Stomach smooth muscle (tissue), 2 donors: ENCODE measurements around the gene ERC2.

Experiments
- H3K27ac ChIP-seq: one replicate; pipeline ENCODE4 v1.7.0; 2013; ENCODE audit warnings: mild to moderate bottlenecking, low read length, inconsistent platforms
- H3K27me3 ChIP-seq, 2 donors: one replicate each; pipeline ENCODE4 v1.7.0; 2013; ENCODE audit warnings: low read length in 2 of 2; ENCODE audit not compliant: insufficient read depth in 2 of 2, control insufficient read depth in 1 of 2
- H3K36me3 ChIP-seq, 2 donors: one replicate each; pipeline ENCODE4 v1.7.0; 2013; ENCODE audit warnings: low read length in 2 of 2; ENCODE audit not compliant: control insufficient read depth in 2 of 2, insufficient read depth in 2 of 2
- H3K4me1 ChIP-seq: one replicate; pipeline ENCODE4 v1.7.0; 2013; ENCODE audit warnings: low read length; ENCODE audit not compliant: control insufficient read depth, insufficient read depth
- H3K4me3 ChIP-seq, 2 donors: one replicate each; pipeline ENCODE4 v1.7.0; 2013; ENCODE audit warnings: low read length in 2 of 2
- H3K9ac ChIP-seq, 2 donors: one replicate each; pipeline ENCODE4 v1.7.0; 2013; ENCODE audit warnings: low read length in 2 of 2, mild to moderate bottlenecking in 1 of 2
- H3K9me3 ChIP-seq, 2 donors: one replicate each; pipeline ENCODE4 v1.7.0; 2013; ENCODE audit warnings: low read length in 2 of 2; ENCODE audit not compliant: control insufficient read depth in 2 of 2
- donor health status: healthy.
- donor health status: Pancreatic carcinoma.

Gene ERC2

DNA sequence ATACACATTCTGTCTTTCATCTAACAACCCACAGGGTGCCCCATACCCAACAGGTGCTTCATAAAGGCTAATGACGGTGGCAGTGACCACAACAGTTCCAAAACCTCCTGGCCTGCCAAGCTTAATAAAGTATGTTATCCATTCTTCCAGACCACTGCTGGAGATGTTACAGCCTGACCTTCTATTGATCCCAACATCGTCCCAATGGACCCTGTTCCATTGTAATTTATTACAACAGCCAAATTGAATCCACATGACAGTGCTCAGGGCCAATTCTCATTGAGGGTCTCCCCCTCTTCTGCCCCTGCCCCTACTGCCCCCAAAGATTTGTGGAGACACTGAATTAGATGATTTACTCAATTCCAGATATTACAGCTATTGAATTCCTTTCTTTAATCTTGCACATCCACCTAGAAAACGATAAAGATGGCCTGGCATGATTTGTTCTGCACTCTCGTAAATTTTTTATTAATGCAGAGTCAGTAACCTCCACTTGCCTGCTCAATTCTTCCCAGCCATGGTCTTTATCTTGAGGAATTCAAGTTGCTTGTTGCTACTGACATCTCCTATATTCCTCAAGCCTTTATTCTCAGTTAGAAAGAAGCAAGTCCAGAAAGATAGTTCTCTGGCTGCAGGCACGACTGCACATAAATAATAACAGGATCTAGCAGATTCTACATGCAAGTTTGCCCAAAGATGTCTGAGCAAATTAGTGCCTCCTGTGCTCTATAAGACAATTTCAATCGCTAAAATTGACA is 407.6 kb downstream of the ERC2 start:
- Histone ChIP-seq H3K4me1 (no peaks in the 10 kb centered on the region), H3K27me3 (no peaks in the 10 kb centered on the region), H3K27ac (no peak overlapping the region), H3K36me3 (no peaks in the 10 kb centered on the region), H3K4me3 (no peak overlapping the region), H3K9ac (no peak overlapping the region), H3K9me3 (peaks cover 2 to 3% of the 10 kb centered on the region in 2 donors)

DNA sequence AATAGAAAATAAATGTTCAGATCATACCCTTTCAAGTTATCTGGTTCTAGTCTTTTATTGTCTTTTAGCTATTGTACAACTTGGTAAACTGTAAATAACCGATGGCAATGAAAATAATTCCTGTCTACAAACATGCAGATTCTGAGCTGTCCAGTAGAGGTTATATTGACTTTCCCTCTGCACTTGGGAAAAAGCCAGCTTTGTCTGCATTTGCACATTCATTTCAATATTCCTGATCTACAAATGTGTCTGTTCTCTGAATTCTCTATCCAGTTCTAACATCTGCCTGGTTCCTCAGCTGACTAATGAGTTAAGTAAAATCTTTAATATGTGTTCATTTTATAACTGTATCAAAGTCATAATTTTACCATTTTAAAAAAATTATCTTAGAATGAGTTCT is 408.5 kb downstream of the ERC2 start:
- Histone ChIP-seq H3K27me3 (no peaks in the 10 kb centered on the region), H3K9ac (no peak overlapping the region), H3K4me3 (no peak overlapping the region), H3K27ac (no peak overlapping the region), H3K9me3 (peaks cover 0 to 2% of the 10 kb centered on the region in 2 donors), H3K4me1 (no peaks in the 10 kb centered on the region), H3K36me3 (no peaks in the 10 kb centered on the region)

DNA sequence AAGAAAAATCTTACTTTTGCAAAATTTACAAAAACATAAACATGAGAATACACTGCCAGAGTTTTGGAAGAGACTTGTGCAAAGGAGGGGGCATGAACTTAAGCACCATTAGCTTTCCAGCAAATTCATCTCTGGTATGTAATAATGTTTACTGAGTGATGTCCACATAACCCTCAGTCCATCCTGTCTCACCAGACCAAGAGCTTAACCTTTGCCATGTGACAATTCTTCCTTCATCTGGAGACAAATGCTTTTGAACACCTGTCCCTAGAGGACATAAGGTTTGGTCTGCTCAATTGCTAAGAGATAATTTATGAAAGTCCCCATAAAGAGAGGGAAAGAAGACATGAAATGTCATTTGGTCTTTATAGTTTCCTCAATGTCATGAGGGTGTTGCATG is 412.3 kb downstream of the ERC2 start:
- H3K27ac ChIP-seq, result no peak overlapping the region
- H3K9ac ChIP-seq, result no peak overlapping the region
- no peaks in the 10 kb centered on the region for H3K36me3 ChIP-seq
- H3K4me1 ChIP-seq, result no peaks in the 10 kb centered on the region
- H3K9me3 ChIP-seq, result no peaks in the 10 kb centered on the region
- no peak overlapping the region for H3K4me3 ChIP-seq
- no peaks in the 10 kb centered on the region for H3K27me3 ChIP-seq

DNA sequence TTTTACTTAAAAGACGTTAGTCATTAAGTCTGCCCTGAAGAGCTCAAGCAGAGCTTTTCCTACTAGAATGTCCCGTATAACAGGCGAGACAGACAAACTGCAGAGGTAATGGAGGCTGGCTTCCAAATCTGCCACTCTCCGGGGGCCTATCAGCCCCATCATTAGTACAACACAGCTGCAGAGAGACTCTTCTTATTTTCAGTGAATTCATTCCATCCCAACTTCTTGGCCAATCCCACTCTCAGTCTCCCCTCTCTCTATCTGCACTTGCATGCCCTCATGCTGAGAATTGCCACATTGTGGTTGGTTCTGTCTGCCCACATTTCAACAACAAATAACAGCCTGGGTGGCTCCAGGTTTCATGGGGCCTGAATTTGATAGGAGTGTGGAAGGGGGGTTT is 412.7 kb downstream of the ERC2 start:
- H3K27me3 ChIP-seq, result no peaks in the 10 kb centered on the region
- no peaks in the 10 kb centered on the region for H3K4me1 ChIP-seq
- H3K36me3 ChIP-seq, result no peaks in the 10 kb centered on the region
- H3K4me3 ChIP-seq, result no peak overlapping the region
- H3K9me3 ChIP-seq, result no peaks in the 10 kb centered on the region
- no peak overlapping the region for H3K27ac ChIP-seq
- no peak overlapping the region for H3K9ac ChIP-seq

DNA sequence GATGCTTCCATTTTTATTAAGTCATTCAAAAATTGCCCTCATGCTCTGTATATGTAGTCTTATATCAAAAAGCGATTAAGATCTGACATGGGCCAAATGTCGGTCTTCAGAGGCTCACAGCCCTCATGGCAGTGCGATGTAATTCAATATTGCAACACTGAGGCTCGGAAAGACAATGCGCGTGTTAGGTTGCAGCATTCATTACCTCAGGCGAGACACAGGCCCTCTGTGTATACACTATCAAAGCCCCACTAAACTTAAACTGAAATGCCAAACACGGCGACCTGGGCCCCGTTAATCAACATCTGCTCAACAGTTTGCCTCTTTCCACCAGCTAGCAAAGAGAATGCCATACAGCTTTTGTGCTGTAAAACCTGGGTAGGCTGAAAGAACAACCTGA is 413.4 kb downstream of the ERC2 start:
- Histone ChIP-seq H3K27me3 (no peaks in the 10 kb centered on the region), H3K4me3 (no peak overlapping the region), H3K27ac (no peak overlapping the region), H3K9me3 (no peaks in the 10 kb centered on the region), H3K9ac (no peak overlapping the region), H3K4me1 (no peaks in the 10 kb centered on the region), H3K36me3 (no peaks in the 10 kb centered on the region)

DNA sequence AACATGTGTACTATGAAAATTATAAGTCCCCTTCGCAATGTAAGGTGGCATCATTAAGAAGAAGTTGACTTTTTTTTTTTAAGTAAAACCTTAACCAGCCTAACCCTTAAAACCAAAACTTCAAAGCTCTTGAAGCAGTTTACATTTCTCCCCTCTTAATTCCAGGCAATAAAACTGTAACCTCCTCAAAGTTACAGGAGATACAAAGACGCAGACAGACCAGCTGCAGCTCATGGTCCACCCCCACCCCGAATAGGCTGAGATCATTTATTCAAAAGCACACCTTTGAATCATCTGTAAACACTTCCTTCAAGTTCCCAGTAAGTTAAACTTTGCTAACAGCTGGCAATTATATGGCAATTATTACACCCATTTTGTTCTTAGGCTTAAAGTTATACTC is 414.5 kb downstream of the ERC2 start:
- Histone ChIP-seq H3K9me3 (no peaks in the 10 kb centered on the region), H3K4me3 (no peak overlapping the region), H3K27me3 (no peaks in the 10 kb centered on the region), H3K36me3 (no peaks in the 10 kb centered on the region), H3K9ac (no peak overlapping the region), H3K4me1 (no peaks in the 10 kb centered on the region), H3K27ac (no peak overlapping the region)

DNA sequence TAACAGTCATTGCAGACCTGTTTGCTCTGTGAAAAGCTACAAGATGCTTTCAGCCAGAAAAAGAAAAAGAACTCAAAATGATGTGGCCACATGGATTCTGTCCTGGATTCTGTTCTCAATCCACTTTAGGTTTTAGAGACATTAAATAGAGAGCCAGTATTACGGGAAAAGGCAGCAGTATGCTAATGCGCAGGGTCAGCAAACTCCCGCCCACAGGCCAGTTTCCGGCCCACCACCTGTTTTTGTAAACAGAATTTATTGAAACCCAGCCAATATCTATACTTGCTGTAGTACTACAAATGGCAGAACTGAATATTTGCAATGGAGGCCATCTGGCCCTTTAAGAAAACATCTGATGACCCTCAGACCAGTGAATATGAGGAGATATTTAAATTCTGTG is 416.1 kb downstream of the ERC2 start:
- Histone ChIP-seq H3K4me1 (no peaks in the 10 kb centered on the region), H3K27me3 (no peaks in the 10 kb centered on the region), H3K4me3 (no peak overlapping the region), H3K27ac (no peak overlapping the region), H3K9me3 (no peaks in the 10 kb centered on the region), H3K9ac (no peak overlapping the region), H3K36me3 (no peaks in the 10 kb centered on the region)

DNA sequence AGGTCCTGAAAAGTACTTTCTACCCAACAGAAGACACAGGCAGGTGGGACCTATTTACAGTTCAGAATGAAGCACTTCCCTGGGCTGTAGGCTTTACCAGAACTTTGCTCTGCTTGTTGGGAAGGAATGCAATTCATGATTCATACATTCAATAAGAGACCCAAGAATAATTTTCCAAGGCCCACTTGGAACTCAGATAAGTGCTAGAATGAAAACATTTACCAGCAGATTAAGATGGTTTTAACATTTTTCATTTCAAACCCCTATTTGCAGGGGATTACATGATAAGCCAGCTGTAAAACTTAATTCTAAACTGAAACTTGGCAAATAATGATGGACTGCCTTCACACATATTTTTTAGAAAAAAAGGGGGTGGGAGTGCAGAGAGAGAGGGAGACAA is 417.2 kb downstream of the ERC2 start:
- Histone ChIP-seq H3K27me3 (no peaks in the 10 kb centered on the region), H3K4me1 (no peaks in the 10 kb centered on the region), H3K4me3 (no peak overlapping the region), H3K27ac (no peak overlapping the region), H3K36me3 (no peaks in the 10 kb centered on the region), H3K9me3 (no peaks in the 10 kb centered on the region), H3K9ac (no peak overlapping the region)

DNA sequence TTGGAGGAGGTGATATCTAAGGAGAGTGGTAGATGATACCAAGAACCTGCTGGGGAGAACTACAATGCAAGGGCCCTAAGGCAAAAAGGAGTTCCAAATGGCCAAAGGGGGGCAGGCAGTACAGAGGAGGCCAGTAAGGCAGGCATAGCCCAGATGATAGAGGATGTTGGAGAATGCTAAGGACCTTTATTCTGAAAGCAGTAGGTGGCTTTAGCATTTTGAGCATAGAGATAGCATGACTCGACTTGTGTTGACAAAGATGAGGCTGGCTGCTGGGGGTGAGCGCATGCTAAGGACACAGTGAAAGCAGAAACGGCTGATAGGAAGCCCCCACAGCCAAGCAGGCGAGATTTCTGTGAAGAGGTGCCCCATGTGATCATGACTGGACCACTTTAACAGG is 419.3 kb downstream of the ERC2 start:
- H3K36me3 ChIP-seq, result no peaks in the 10 kb centered on the region
- no peaks in the 10 kb centered on the region for H3K4me1 ChIP-seq
- no peaks in the 10 kb centered on the region for H3K27me3 ChIP-seq
- no peaks in the 10 kb centered on the region for H3K9me3 ChIP-seq
- no peak overlapping the region for H3K27ac ChIP-seq
- no peak overlapping the region for H3K9ac ChIP-seq
- H3K4me3 ChIP-seq, result no peak overlapping the region

DNA sequence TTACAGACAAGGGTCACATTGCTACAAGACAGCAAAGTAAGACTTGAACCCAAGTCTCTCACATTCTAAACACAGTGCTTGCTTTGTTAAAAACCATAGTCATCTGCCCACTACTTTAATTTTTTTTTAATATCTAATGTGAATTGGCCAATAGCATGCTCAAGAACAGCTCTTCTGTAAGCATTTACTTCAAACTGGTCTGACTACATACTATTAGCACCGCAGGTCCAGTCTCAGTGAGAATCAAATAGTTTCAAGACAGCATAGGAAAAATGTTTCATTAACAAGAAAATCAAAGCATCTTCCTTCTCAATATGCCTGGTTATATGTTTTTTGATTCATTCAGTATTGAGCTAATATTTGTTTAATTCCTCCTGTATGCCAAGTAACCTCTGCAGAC is 419.9 kb downstream of the ERC2 start:
- Histone ChIP-seq H3K27ac (no peak overlapping the region), H3K9me3 (no peaks in the 10 kb centered on the region), H3K9ac (no peak overlapping the region), H3K4me1 (no peaks in the 10 kb centered on the region), H3K27me3 (no peaks in the 10 kb centered on the region), H3K36me3 (no peaks in the 10 kb centered on the region), H3K4me3 (no peak overlapping the region)

DNA sequence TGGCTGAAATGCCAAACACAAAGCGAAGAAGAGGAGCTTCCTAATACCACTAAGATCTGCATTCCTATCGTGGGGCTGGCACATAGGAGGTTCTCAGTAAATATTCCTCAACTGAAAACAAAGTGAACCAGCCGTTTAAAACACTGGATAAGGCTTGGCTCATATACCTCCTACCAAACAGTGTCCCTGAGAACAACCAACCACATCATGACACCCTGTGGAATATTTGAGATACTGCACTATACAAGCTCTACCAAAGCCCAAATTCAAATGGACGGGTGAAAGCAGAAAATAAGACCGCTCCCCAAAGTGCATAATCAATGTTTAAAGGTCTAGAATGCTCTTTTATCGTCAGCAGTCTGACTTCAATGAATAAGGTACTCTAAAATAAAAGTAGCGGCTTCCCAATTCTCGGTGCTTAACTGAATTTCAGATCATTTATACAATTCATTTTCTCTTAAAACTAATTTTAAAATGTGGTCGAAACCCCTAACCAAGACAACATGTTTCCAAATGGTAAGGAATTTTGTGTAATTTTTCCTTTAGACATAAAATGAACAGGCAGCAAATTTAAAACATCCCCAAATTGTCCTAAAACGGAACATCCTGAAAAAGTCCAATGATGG is 425.8 kb downstream of the ERC2 start:
- H3K4me3 ChIP-seq, result no peak overlapping the region
- H3K4me1 ChIP-seq, result no peaks in the 10 kb centered on the region
- H3K9me3 ChIP-seq, result no peaks in the 10 kb centered on the region
- H3K36me3 ChIP-seq, result no peaks in the 10 kb centered on the region
- H3K27me3 ChIP-seq, result no peaks in the 10 kb centered on the region
- H3K27ac ChIP-seq, result no peak overlapping the region
- no peak overlapping the region for H3K9ac ChIP-seq
